GM06990 (cell line): ENCODE measurements around the gene ABCC4.

Experiments used
- DNase-seq: peaks from one replicate; pipeline ENCODE4 v3.0.0-alpha.2; 2011; ENCODE audit not compliant: insufficient read length; ENCODE audit errors: extremely low read depth
- H3K27me3 ChIP-seq: replicated peaks from 2 replicates; pipeline ENCODE4 v1.6.0; 2011; ENCODE audit warnings: low read length; ENCODE audit not compliant: control insufficient read depth, insufficient read depth
- H3K36me3 ChIP-seq: 2 replicates; pipeline ENCODE4 v1.5.1; 2011; ENCODE audit warnings: low read length; ENCODE audit not compliant: control insufficient read depth, insufficient read depth
- H3K4me3 ChIP-seq: replicated peaks from 2 replicates; pipeline ENCODE4 v1.5.1; 2011; ENCODE audit warnings: low read depth, mild to moderate bottlenecking, control low read depth, low read length
- TF ChIP-seq, protein P1 (sequence below): IDR thresholded peaks from 2 replicates; pipeline ENCODE4 v1.5.1; 2011; ENCODE audit warnings: low read length, control low read depth, mild to moderate bottlenecking, inconsistent platforms; ENCODE audit not compliant: insufficient read depth, poor library complexity, severe bottlenecking

Gene ABCC4

DNA sequence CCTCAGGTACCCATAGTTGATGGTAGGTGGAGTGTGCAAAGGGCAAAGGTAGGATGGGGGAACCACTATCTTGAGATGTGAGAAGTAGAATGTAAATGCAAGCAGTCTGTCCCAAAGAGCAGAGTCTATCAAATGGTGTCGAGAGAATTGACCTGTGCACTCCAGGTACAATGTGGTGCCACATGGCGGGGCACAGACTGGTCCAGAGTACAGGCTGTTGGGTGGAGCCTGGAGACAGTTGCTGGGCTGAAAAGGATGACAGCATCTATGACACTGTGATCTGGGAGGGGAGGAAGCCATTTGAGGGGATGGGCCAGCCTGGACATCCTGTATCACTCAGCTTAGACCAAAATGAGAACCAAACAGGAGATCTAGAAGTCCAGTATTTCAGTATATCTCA, 180.6 kb downstream of the ABCC4 start:
- Histone ChIP-seq H3K36me3 (peaks cover 4% of the 10 kb centered on the region), H3K27me3 (no peaks in the 10 kb centered on the region), H3K4me3 (no peak overlapping the region)
- TF ChIP-seq, protein P1, sequence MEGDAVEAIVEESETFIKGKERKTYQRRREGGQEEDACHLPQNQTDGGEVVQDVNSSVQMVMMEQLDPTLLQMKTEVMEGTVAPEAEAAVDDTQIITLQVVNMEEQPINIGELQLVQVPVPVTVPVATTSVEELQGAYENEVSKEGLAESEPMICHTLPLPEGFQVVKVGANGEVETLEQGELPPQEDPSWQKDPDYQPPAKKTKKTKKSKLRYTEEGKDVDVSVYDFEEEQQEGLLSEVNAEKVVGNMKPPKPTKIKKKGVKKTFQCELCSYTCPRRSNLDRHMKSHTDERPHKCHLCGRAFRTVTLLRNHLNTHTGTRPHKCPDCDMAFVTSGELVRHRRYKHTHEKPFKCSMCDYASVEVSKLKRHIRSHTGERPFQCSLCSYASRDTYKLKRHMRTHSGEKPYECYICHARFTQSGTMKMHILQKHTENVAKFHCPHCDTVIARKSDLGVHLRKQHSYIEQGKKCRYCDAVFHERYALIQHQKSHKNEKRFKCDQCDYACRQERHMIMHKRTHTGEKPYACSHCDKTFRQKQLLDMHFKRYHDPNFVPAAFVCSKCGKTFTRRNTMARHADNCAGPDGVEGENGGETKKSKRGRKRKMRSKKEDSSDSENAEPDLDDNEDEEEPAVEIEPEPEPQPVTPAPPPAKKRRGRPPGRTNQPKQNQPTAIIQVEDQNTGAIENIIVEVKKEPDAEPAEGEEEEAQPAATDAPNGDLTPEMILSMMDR = no peak
- DNase-seq = no peak

DNA sequence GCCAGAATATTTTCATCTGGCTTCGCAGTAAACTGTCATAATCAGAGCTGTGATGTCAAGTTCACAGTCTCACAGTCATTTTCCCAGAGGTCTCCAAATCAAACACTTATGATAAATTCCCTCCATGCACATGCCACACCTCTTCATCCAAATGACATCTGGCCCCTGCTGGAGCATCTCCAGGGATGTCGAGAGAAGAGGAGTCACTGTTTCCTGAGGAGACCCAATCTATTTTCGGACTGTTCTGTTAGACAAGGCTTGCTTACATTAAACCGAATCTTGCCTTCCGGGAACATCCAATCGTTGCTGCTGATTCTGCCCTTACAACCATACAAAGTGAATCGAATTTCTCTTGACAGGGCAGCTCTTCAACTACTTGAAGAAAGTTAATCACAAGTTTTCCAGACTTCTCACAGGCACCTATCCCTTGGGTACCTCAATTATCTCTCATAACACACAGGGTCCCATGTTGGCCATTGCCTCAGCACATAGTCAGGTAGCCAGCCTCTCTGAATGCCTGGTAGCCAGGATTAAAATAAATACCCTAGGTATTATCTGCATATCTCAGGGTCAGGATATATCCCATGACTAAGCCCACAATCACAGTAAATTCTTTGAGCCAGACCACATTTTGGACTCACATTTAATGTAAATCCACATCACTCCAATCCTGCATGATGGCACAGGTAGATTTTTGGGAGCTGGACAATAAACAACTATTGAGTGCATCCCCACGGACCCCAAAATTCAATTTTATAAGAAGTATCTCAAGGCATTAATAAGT, 182.5 kb downstream of the ABCC4 start:
- Histone ChIP-seq H3K27me3 (no peaks in the 10 kb centered on the region), H3K36me3 (peaks cover 4% of the 10 kb centered on the region), H3K4me3 (no peak overlapping the region)
- DNase-seq = no peak
- TF ChIP-seq, protein P1 = no peak

DNA sequence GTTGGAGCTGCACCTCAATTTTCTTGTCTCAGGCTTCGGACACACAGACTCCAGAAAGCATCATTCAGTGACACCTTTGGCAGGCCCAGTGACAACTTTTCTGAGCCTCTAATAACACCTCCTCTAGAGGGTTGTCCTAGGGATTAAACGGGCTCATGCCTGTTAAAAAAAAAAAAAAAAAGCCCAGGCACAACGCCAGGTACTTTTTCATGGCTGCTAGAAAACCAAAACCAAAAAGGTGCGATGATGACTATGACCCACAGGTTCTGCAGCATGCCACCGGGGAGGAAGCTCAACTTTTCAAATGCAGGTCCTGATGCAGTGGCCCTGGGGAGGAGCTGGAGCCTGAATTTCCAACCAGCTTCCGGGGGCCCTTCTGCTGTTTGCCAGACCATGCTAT, 184.2 kb downstream of the ABCC4 start:
- TF ChIP-seq, protein P1 = no peak
- peaks cover 4% of the 10 kb centered on the region for H3K36me3 ChIP-seq
- no peak overlapping the region for H3K4me3 ChIP-seq
- H3K27me3 ChIP-seq = no peaks in the 10 kb centered on the region
- DNase-seq = no peak

DNA sequence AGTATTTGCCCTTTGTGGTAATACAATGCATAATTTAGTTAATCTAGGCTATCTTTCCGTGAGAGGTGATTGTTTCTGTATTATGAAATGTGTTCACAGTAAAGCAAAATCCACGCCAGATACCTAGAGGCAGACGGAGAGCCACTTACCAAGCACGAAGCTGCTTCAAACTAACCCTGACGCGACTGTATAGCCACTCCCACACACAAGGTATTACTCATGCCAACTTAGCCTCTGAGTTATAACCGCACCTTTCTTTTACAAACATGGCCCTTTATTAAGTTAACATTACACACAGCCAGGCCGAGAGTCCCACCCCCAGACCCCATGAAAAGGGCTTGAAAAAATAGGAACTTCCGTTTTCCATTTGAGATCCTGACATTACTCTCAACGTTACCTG, 185.7 kb downstream of the ABCC4 start:
- DNase-seq = no peak
- TF ChIP-seq, protein P1 = no peak

DNA sequence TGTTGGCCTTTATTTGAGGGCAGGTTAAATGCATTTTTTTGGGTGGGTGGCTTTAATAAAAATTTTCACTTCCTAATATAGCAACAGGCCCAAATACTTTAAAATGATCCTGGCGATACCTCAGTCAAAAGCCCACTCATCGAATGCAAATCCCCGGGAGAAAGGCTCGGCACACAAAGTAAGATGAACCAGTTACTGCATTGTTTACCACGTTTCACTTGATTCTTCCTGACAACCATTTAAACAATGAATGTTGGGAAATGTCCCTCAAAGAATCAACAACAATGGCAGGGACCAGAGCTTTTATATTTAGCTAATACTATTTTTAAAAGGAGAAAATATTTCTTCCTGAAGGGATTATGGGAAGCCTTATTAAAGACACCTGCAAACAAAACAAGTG, 187.7 kb downstream of the ABCC4 start:
- no peak for DNase-seq
- Histone ChIP-seq H3K4me3 (no peak overlapping the region), H3K27me3 (no peaks in the 10 kb centered on the region), H3K36me3 (no peaks in the 10 kb centered on the region; the same call in none of the 2 replicates)
- TF ChIP-seq, protein P1 = no peak

More for the DNA sequence above, 185.7 kb downstream of the ABCC4 start:
- Histone ChIP-seq H3K27me3 (no peaks in the 10 kb centered on the region), H3K36me3 (no peaks in the 10 kb centered on the region; the same call in none of the 2 replicates), H3K4me3 (no peak overlapping the region)
